B cell (primary cell): Measurements from ENCODE around the gene ITPR1. TPM values are rescaled to one million over a fixed set of nuclear protein-coding genes. Genes with fewer than 3 reads are reported as not detected.

Source experiments
- ATAC-seq: fragments of 200-7000 bp; cut with Tn5 transposase; one replicate; pipeline ENCODE4 v1.10.0; 2021; ENCODE audit warnings: low read depth, mild to moderate bottlenecking, moderate number of reproducible peaks, moderate library complexity
- CTCF ChIA-PET: fragments of 350-600 bp; sonication (Branson Sonifier 250); formaldehyde crosslinking; loops from one replicate; lab custom pipeline; 2021; ENCODE audit warnings: antibody characterized with exemption, inconsistent platforms; lab: Charles Lee
- POLR2A ChIA-PET: fragments of 350-600 bp; sonication (Branson Sonifier 250); formaldehyde crosslinking; loops from one replicate; lab custom pipeline; 2021; ENCODE audit warnings: antibody characterized with exemption; lab: Charles Lee
- DNase-seq: peaks from one replicate; pipeline ENCODE4 v3.0.0; 2013
- H2AFZ ChIP-seq: 2 replicates; pipeline ENCODE4 v1.6.1; 2012; ENCODE audit warnings: mild to moderate bottlenecking, low read depth, low read length; ENCODE audit not compliant: insufficient read depth, poor library complexity, severe bottlenecking
- H3K27ac ChIP-seq, 2 donors: 1 replicate in 1 of 2; 2 replicates in 1 of 2; pipeline ENCODE4 v1.5.1; 2012 to 2013; ENCODE audit warnings: low read length in 2 of 2, mild to moderate bottlenecking in 2 of 2, moderate library complexity in 1 of 2
- H3K27me3 ChIP-seq, 4 experiments: fragments of 200-600 bp in 1 of 4; sonication (generic) in 1 of 4; replicated peaks in 1 of 4; 1 replicate in 2 of 4; 2 replicates in 2 of 4; pipeline versions ENCODE4 v1.6.1 to v1.7.0; 2013 to 2016; ENCODE audit warnings: low read length in 3 of 4, mild to moderate bottlenecking in 2 of 4, mixed read lengths in 1 of 4, moderate library complexity in 1 of 4; ENCODE audit not compliant: insufficient read depth in 4 of 4, control insufficient read depth in 3 of 4; ENCODE audit errors: control extremely low read depth in 1 of 4
- H3K36me3 ChIP-seq, 2 experiments: replicated peaks in 1 of 2; 1 replicate in 1 of 2; 2 replicates in 1 of 2; pipeline versions ENCODE4 v1.6.1 to v1.7.1; 2013; ENCODE audit warnings: low read length in 1 of 2; ENCODE audit not compliant: insufficient read depth in 2 of 2, control insufficient read depth in 1 of 2; ENCODE audit errors: control extremely low read depth in 1 of 2, extremely low read depth in 1 of 2
- H3K4me1 ChIP-seq, 2 donors: fragments of 200-600 bp in 1 of 2; sonication (generic) in 1 of 2; 1 replicate in 1 of 2; 2 replicates in 1 of 2; pipeline versions ENCODE4 v1.5.1 to v1.6.1; 2013 to 2017; ENCODE audit warnings: low read length in 2 of 2; ENCODE audit not compliant: control insufficient read depth in 2 of 2, insufficient read depth in 2 of 2
- H3K4me2 ChIP-seq: replicated peaks from 2 replicates; pipeline ENCODE3; 2012; ENCODE audit warnings: mild to moderate bottlenecking, low read depth, low read length; ENCODE audit not compliant: poor library complexity, severe bottlenecking
- H3K4me3 ChIP-seq, 5 experiments: fragments of 200-600 bp in 1 of 5; sonication (generic) in 1 of 5; 1 replicate in 3 of 5; 2 replicates in 2 of 5; pipeline versions ENCODE4 v1.5.1 to v1.7.0; 2011 to 2016; ENCODE audit warnings: low read length in 4 of 5, mild to moderate bottlenecking in 4 of 5, low read depth in 2 of 5, control low read depth in 1 of 5, moderate library complexity in 1 of 5; ENCODE audit not compliant: insufficient read depth in 1 of 5; ENCODE audit errors: control extremely low read depth in 1 of 5, extremely low read depth in 1 of 5
- H3K79me2 ChIP-seq: fragments of 200-600 bp; sonication (generic); one replicate; pipeline ENCODE4 v1.6.0; 2016; ENCODE audit warnings: low read length; ENCODE audit not compliant: control insufficient read depth, insufficient read depth
- H3K9ac ChIP-seq: fragments of 200-600 bp; sonication (generic); 2 replicates; pipeline ENCODE4 v1.6.1; 2017; ENCODE audit warnings: mild to moderate bottlenecking, low read length, moderate library complexity
- H3K9me3 ChIP-seq, 3 donors: one replicate each; pipeline versions ENCODE4 v1.6.1 to v1.7.1; 2013; ENCODE audit warnings: low read length in 2 of 3; ENCODE audit not compliant: control insufficient read depth in 2 of 3, insufficient read depth in 1 of 3; ENCODE audit errors: control extremely low read depth in 1 of 3
- H4K20me1 ChIP-seq: 2 replicates; pipeline ENCODE4 v1.6.0; 2012; ENCODE audit warnings: mild to moderate bottlenecking, low read length; ENCODE audit not compliant: insufficient read depth, control insufficient read depth, poor library complexity, severe bottlenecking
- H3K27ac Mint-ChIP-seq: one replicate; pipeline ENCODE4 v1.8.0; 2021; ENCODE audit warnings: mixed read lengths
- H3K27me3 Mint-ChIP-seq: one replicate; pipeline ENCODE4 v1.8.0; 2021; ENCODE audit warnings: mixed read lengths
- H3K4me1 Mint-ChIP-seq: one replicate; pipeline ENCODE4 v1.8.0; 2021; ENCODE audit warnings: mixed read lengths
- H3K4me3 Mint-ChIP-seq: one replicate; pipeline ENCODE4 v1.8.0; 2021; ENCODE audit warnings: mixed read lengths
- H3K9me3 Mint-ChIP-seq: one replicate; pipeline ENCODE4 v1.8.0; 2022; ENCODE audit warnings: mixed read lengths; ENCODE audit not compliant: insufficient read depth
- CTCF ChIP-seq: fragments of 200-600 bp; IDR thresholded peaks from one replicate; pipeline ENCODE4 v1.8.0; 2022; ENCODE audit warnings: antibody characterized with exemption, mild to moderate bottlenecking
- EZH2 ChIP-seq: IDR thresholded peaks from 2 replicates; pipeline ENCODE4 v1.6.1; 2012; ENCODE audit warnings: borderline replicate concordance, low read depth, mild to moderate bottlenecking, moderate library complexity, low read length; ENCODE audit not compliant: insufficient read depth, poor library complexity, severe bottlenecking
- WGBS: methylation state at CpG from one replicate; pipeline ENCODE4 v1.1.5; 2013; ENCODE audit warnings: missing lambda C conversion rate; ENCODE audit not compliant: insufficient coverage; 5-methylcytosine and 5-hydroxymethylcytosine counted together
- intact Hi-C: fragments of 100-400 bp; cut with micrococcal nuclease; formaldehyde crosslinking; loops from one replicate; pipeline ENCODE4 v1.10.0; 2022
- polyA plus RNA-seq: library from polyadenylated mRNA; depleted of rRNA; stranded (reverse); fragments of >200 nt; gene quantifications from 2 replicates; pipeline ENCODE4 v1.2.3, GENCODE V29; 2012
- total RNA-seq, 2 donors: library from RNA; stranded (reverse); fragments of 120-200 nt in 1 of 2; gene quantifications; 1 replicate in 1 of 2; 2 replicates in 1 of 2; pipeline versions ENCODE4 v1.2.3 to v1.2.4, GENCODE V29; 2013 to 2022

Gene ITPR1
- total and polyA plus RNA-seq, 2 donors (not counting 1 experiment from before 2014, with no cell fraction given), result 64.0 to 332 TPM

- no peak overlapping the region for H3K4me2 ChIP-seq
- peaks cover 56 to 59% of the 10 kb centered on the region in 2 donors for H3K4me1 ChIP-seq
- no peak overlapping the region for H2AFZ ChIP-seq
- peaks cover 5 to 49% of the 10 kb centered on the region in 2 experiments for H3K36me3 ChIP-seq
- POLR2A ChIA-PET, result interaction anchor here (1.3 kb wide), 1 partner anchor 11 kb away, joined by 3 read pairs; no protein-coding TSS in a partner anchor
- H3K27ac Mint-ChIP-seq, result peak overlapping the region; percentile 34
- intact Hi-C loops, result loop anchor here (5.0 to 10.0 kb wide), 2 partner anchors 114 to 229 kb away; no protein-coding TSS in a partner anchor
- no peaks in the 10 kb centered on the region for H3K9me3 ChIP-seq
- H3K79me2 ChIP-seq, result no peaks in the 10 kb centered on the region
- ATAC-seq, result no peak
- peaks cover 90% of the 10 kb centered on the region for H4K20me1 ChIP-seq
- no peaks in the 10 kb centered on the region for H3K27me3 Mint-ChIP-seq
- no peak overlapping the region for H3K4me3 ChIP-seq
- WGBS, result 97% methylated on average over 7 of the region's 10 CpGs
- no peak overlapping the region for H3K4me3 Mint-ChIP-seq
- TF ChIP-seq CTCF, result no peak
- H3K27ac ChIP-seq, result no peak overlapping the region
- no peak overlapping the region for H3K9ac ChIP-seq
- no peaks in the 10 kb centered on the region for H3K9me3 Mint-ChIP-seq
- CTCF ChIA-PET, result interaction anchor here (0.8 to 4.0 kb wide), 7 partner anchors 13 to 229 kb away, joined by 3 to 17 read pairs (median 4); no protein-coding TSS in a partner anchor
- no peaks in the 10 kb centered on the region for H3K27me3 ChIP-seq
- peaks cover 75% of the 10 kb centered on the region for H3K4me1 Mint-ChIP-seq
- no peak for DNase-seq
These were observed 335.3 kb downstream of the ITPR1 start for GRCh38 chr3:4828279-4829030.

- no peaks in the 10 kb centered on the region for H3K27me3 ChIP-seq
- TF ChIP-seq CTCF (no peak), EZH2 (no peak)
- H3K4me3 Mint-ChIP-seq, result no peak overlapping the region
- no peak overlapping the region for H2AFZ ChIP-seq
- no peak overlapping the region for H3K4me3 ChIP-seq
- H3K36me3 ChIP-seq, result peaks cover 5 to 50% of the 10 kb centered on the region in 2 experiments
- POLR2A ChIA-PET, result no interaction called here
- H3K4me1 ChIP-seq, result peaks cover 56 to 62% of the 10 kb centered on the region in 2 donors
- no peaks in the 10 kb centered on the region for H3K79me2 ChIP-seq
- no peak overlapping the region for H3K9ac ChIP-seq
- no peaks in the 10 kb centered on the region for H3K9me3 ChIP-seq
- H3K4me1 Mint-ChIP-seq, result peaks cover 78% of the 10 kb centered on the region
- CTCF ChIA-PET, result interaction anchor here (1.2 to 4.0 kb wide), 5 partner anchors 14 to 228 kb away, joined by 3 to 17 read pairs (median 4); no protein-coding TSS in a partner anchor
- peaks cover 90% of the 10 kb centered on the region for H4K20me1 ChIP-seq
- intact Hi-C loops, result loop anchor here (5.0 to 10.0 kb wide), 2 partner anchors 114 to 228 kb away; no protein-coding TSS in a partner anchor
- no CpG with 5 or more reads among the region's 1 CpG for WGBS
- ATAC-seq (no peak), DNase-seq (no peak)
- no peak overlapping the region for H3K27ac Mint-ChIP-seq
- H3K4me2 ChIP-seq, result no peak overlapping the region
- H3K27me3 Mint-ChIP-seq, result no peaks in the 10 kb centered on the region
- H3K27ac ChIP-seq, result no peak overlapping the region
- no peaks in the 10 kb centered on the region for H3K9me3 Mint-ChIP-seq
These were observed 335.9 kb downstream of the ITPR1 start for GRCh38 chr3:4829031-4829394.
